SU-DHL-6 (cell line): ENCODE measurements around the gene PIF1.

Source experiments
- EZH2phosphoT487 ChIP-seq: fragments of 200-600 bp; sonication (generic), shearing (Covaris generic); conservative IDR thresholded peaks from 2 replicates; pipeline ENCODE4 v1.6.1; 2018; ENCODE audit warnings: mild to moderate bottlenecking, antibody characterized with exemption, low read length, moderate library complexity, mixed read lengths
- TF ChIP-seq, protein P1 (sequence below): fragments of 200-600 bp; sonication (generic); IDR thresholded peaks from one replicate; pipeline ENCODE4 v1.5.1; 2017; ENCODE audit warnings: antibody characterized with exemption, mild to moderate bottlenecking, low read length, moderate library complexity; ENCODE audit not compliant: insufficient read depth, poor library complexity, severe bottlenecking

GRCh38 chr15:64767203-64767602 is 58.2 kb downstream of the PIF1 start:
- TF ChIP-seq, protein P1, sequence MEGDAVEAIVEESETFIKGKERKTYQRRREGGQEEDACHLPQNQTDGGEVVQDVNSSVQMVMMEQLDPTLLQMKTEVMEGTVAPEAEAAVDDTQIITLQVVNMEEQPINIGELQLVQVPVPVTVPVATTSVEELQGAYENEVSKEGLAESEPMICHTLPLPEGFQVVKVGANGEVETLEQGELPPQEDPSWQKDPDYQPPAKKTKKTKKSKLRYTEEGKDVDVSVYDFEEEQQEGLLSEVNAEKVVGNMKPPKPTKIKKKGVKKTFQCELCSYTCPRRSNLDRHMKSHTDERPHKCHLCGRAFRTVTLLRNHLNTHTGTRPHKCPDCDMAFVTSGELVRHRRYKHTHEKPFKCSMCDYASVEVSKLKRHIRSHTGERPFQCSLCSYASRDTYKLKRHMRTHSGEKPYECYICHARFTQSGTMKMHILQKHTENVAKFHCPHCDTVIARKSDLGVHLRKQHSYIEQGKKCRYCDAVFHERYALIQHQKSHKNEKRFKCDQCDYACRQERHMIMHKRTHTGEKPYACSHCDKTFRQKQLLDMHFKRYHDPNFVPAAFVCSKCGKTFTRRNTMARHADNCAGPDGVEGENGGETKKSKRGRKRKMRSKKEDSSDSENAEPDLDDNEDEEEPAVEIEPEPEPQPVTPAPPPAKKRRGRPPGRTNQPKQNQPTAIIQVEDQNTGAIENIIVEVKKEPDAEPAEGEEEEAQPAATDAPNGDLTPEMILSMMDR = no peak
- TF ChIP-seq EZH2phosphoT487 = no peak
